ENCODE results near the gene ZRANB2.

ZRANB2 gene

GRCh38 chr1:71047635-71048607 is 32.9 kb downstream of the ZRANB2 start, which contains the start of gene PTGER3:
Gene PTGER3, minus strand, starts transcription at chr1:71047816. Its CDS starts 239 bp downstream, at chr1:71047577.
- peak within 1 kb of the TSS; percentile 56 for H3K9ac ChIP-seq (ENCODE audit: low read depth, low read length)
- no peaks in the 10 kb centered on the region for H3K9me3 ChIP-seq (ENCODE audit: control insufficient read depth, insufficient read depth, low read length)
- no peaks in the 10 kb centered on the region for H3K4me1 ChIP-seq (ENCODE audit: insufficient read depth, low read length)
- H3K36me3 ChIP-seq (ENCODE audit: insufficient read depth, low read length) = no peaks in the 10 kb centered on the region

GRCh38 chr1:71046891-71047634 is 33.8 kb downstream of the ZRANB2 start:
- Histone ChIP-seq H3K9me3 (ENCODE audit: control insufficient read depth, insufficient read depth, low read length) (no peaks in the 10 kb centered on the region), H3K4me1 (ENCODE audit: insufficient read depth, low read length) (no peaks in the 10 kb centered on the region), H3K36me3 (ENCODE audit: insufficient read depth, low read length) (no peaks in the 10 kb centered on the region), H3K9ac (ENCODE audit: low read depth, low read length) (peak overlapping the region; percentile 56; the same call in 1 of the 2 replicates)

- Histone ChIP-seq H3K9ac (ENCODE audit: low read depth, low read length) (no peak overlapping the region), H3K4me1 (ENCODE audit: insufficient read depth, low read length) (no peaks in the 10 kb centered on the region), H3K9me3 (ENCODE audit: control insufficient read depth, insufficient read depth, low read length) (no peaks in the 10 kb centered on the region), H3K36me3 (ENCODE audit: insufficient read depth, low read length) (no peaks in the 10 kb centered on the region)
These were observed 35.3 kb downstream of the ZRANB2 start for GRCh38 chr1:71045463-71046028.

GRCh38 chr1:71044833-71045232 is 36.0 kb downstream of the ZRANB2 start:
- Histone ChIP-seq H3K9ac (ENCODE audit: low read depth, low read length) (no peak overlapping the region), H3K4me1 (ENCODE audit: insufficient read depth, low read length) (no peaks in the 10 kb centered on the region), H3K36me3 (ENCODE audit: insufficient read depth, low read length) (no peaks in the 10 kb centered on the region), H3K9me3 (ENCODE audit: control insufficient read depth, insufficient read depth, low read length) (no peaks in the 10 kb centered on the region)

GRCh38 chr1:71043065-71043464 is 37.8 kb downstream of the ZRANB2 start:
- no peaks in the 10 kb centered on the region for H3K9me3 ChIP-seq (ENCODE audit: control insufficient read depth, insufficient read depth, low read length)
- no peaks in the 10 kb centered on the region; the same call in 1 of the 2 replicates for H3K36me3 ChIP-seq (ENCODE audit: insufficient read depth, low read length)
- H3K4me1 ChIP-seq (ENCODE audit: insufficient read depth, low read length) = no peaks in the 10 kb centered on the region
- H3K9ac ChIP-seq (ENCODE audit: low read depth, low read length) = no peak overlapping the region

- no peak overlapping the region for H3K9ac ChIP-seq (ENCODE audit: low read depth, low read length)
- H3K9me3 ChIP-seq (ENCODE audit: control insufficient read depth, insufficient read depth, low read length) = no peaks in the 10 kb centered on the region
- H3K4me1 ChIP-seq (ENCODE audit: insufficient read depth, low read length) = no peaks in the 10 kb centered on the region
- no peaks in the 10 kb centered on the region; the same call in 1 of the 2 replicates for H3K36me3 ChIP-seq (ENCODE audit: insufficient read depth, low read length)
These were observed 39.0 kb downstream of the ZRANB2 start for GRCh38 chr1:71041806-71042205.

- Histone ChIP-seq H3K9ac (ENCODE audit: low read depth, low read length) (no peak overlapping the region), H3K4me1 (ENCODE audit: insufficient read depth, low read length) (no peaks in the 10 kb centered on the region), H3K36me3 (ENCODE audit: insufficient read depth, low read length) (no peaks in the 10 kb centered on the region; the same call in 1 of the 2 replicates), H3K9me3 (ENCODE audit: control insufficient read depth, insufficient read depth, low read length) (no peaks in the 10 kb centered on the region)
These were observed 41.1 kb downstream of the ZRANB2 start for GRCh38 chr1:71039661-71040262.

- H3K36me3 ChIP-seq (ENCODE audit: insufficient read depth, low read length) = no peaks in the 10 kb centered on the region; the same call in 1 of the 2 replicates
- no peaks in the 10 kb centered on the region for H3K4me1 ChIP-seq (ENCODE audit: insufficient read depth, low read length)
- H3K9ac ChIP-seq (ENCODE audit: low read depth, low read length) = no peak overlapping the region
- no peaks in the 10 kb centered on the region for H3K9me3 ChIP-seq (ENCODE audit: control insufficient read depth, insufficient read depth, low read length)
These were observed 41.9 kb downstream of the ZRANB2 start for GRCh38 chr1:71038942-71039341.

- no peaks in the 10 kb centered on the region for H3K9me3 ChIP-seq (ENCODE audit: control insufficient read depth, insufficient read depth, low read length)
- H3K36me3 ChIP-seq (ENCODE audit: insufficient read depth, low read length) = no peaks in the 10 kb centered on the region; the same call in 1 of the 2 replicates
- H3K9ac ChIP-seq (ENCODE audit: low read depth, low read length) = no peak overlapping the region
- no peaks in the 10 kb centered on the region for H3K4me1 ChIP-seq (ENCODE audit: insufficient read depth, low read length)
These were observed 42.8 kb downstream of the ZRANB2 start for GRCh38 chr1:71037829-71038620.

- Histone ChIP-seq H3K4me1 (ENCODE audit: insufficient read depth, low read length) (no peaks in the 10 kb centered on the region), H3K9ac (ENCODE audit: low read depth, low read length) (no peak overlapping the region), H3K9me3 (ENCODE audit: control insufficient read depth, insufficient read depth, low read length) (no peaks in the 10 kb centered on the region), H3K36me3 (ENCODE audit: insufficient read depth, low read length) (no peaks in the 10 kb centered on the region; the same call in 1 of the 2 replicates)
These were observed 43.8 kb downstream of the ZRANB2 start for GRCh38 chr1:71037066-71037465.

- no peaks in the 10 kb centered on the region for H3K36me3 ChIP-seq (ENCODE audit: insufficient read depth, low read length)
- H3K9me3 ChIP-seq (ENCODE audit: control insufficient read depth, insufficient read depth, low read length) = no peaks in the 10 kb centered on the region
- no peak overlapping the region for H3K9ac ChIP-seq (ENCODE audit: low read depth, low read length)
- H3K4me1 ChIP-seq (ENCODE audit: insufficient read depth, low read length) = no peaks in the 10 kb centered on the region
These were observed 47.7 kb downstream of the ZRANB2 start for GRCh38 chr1:71033136-71033535.

- no peaks in the 10 kb centered on the region for H3K36me3 ChIP-seq (ENCODE audit: insufficient read depth, low read length)
- H3K4me1 ChIP-seq (ENCODE audit: insufficient read depth, low read length) = no peaks in the 10 kb centered on the region
- H3K9me3 ChIP-seq (ENCODE audit: control insufficient read depth, insufficient read depth, low read length) = no peaks in the 10 kb centered on the region
- H3K9ac ChIP-seq (ENCODE audit: low read depth, low read length) = no peak overlapping the region
These were observed 49.4 kb downstream of the ZRANB2 start for GRCh38 chr1:71031426-71031825.

GRCh38 chr1:71030026-71030425 is 50.8 kb downstream of the ZRANB2 start:
- Histone ChIP-seq H3K9ac (ENCODE audit: low read depth, low read length) (no peak overlapping the region), H3K9me3 (ENCODE audit: control insufficient read depth, insufficient read depth, low read length) (no peaks in the 10 kb centered on the region), H3K36me3 (ENCODE audit: insufficient read depth, low read length) (no peaks in the 10 kb centered on the region), H3K4me1 (ENCODE audit: insufficient read depth, low read length) (no peaks in the 10 kb centered on the region)

Measured in ES-I3 (cell line).